Nephron progenitor cell (in vitro differentiated cells): ENCODE data around the gene SCYGR3.

ENCODE experiments used
- DNase-seq: peaks from one replicate; pipeline ENCODE4 v3.0.0; 2021
- H3K27ac Mint-ChIP-seq: 2 replicates; pipeline ENCODE4 v1.8.0; 2021; ENCODE audit warnings: mild to moderate bottlenecking, moderate library complexity, mixed read lengths
- H3K27me3 Mint-ChIP-seq: 2 replicates; pipeline ENCODE4 v1.8.0; 2021; ENCODE audit warnings: mild to moderate bottlenecking, low read depth, mixed read lengths; ENCODE audit not compliant: poor library complexity
- H3K36me3 Mint-ChIP-seq: 2 replicates; pipeline ENCODE4 v1.8.0; 2021; ENCODE audit warnings: low read depth, mixed read lengths
- H3K4me1 Mint-ChIP-seq: 2 replicates; pipeline ENCODE4 v1.8.0; 2021; ENCODE audit warnings: mixed read lengths
- H3K4me3 Mint-ChIP-seq: 2 replicates; pipeline ENCODE4 v1.8.0; 2021; ENCODE audit warnings: mild to moderate bottlenecking, moderate library complexity, mixed read lengths
- H3K9me3 Mint-ChIP-seq: 2 replicates; pipeline ENCODE4 v1.8.0; 2021; ENCODE audit warnings: mild to moderate bottlenecking, moderate library complexity, mixed read lengths
- TF ChIP-seq, protein P1 (sequence below): fragments of 200-600 bp; sonication (generic); IDR thresholded peaks from 2 replicates; pipeline ENCODE4 v1.5.0; 2021; ENCODE audit warnings: antibody characterized with exemption

SCYGR3 gene

DNA sequence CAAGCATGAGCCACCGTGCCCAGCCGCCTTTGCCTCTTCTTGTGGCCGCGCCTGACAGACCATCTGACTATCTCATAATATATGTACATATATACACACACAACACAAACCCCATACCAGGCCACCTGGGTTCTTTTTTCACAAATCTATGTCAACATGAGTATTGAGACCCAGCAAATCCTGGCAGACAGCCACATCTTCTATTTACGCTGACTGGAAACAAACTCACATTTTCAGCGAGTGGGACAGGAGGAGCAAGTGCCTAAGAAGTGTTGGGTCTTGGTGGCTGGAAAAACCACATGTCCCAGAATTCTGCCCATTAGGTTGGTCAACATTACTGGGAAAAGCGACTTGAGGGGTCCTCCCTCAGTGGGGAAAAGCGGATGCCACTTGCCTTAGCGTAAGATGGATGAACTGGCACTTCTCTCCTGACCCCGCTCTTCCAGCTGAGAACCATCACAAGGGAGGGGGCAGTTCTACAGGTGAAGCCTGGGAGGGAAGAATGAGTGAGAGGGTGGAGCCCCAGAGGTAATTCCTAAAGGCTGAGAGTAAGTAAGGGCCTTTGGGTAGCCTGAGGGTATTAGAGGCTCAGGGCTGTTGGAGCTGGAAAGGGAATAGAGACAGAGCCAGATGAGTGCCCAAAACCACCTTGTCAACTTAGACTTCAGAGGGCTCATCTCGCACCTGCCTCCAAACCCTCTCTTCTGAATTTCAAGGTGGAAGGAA, 1.9 kb downstream of the SCYGR3 start:
- Mint-ChIP-seq H3K4me3 (no peak overlapping the region), H3K27me3 (peaks cover 3% of the 10 kb centered on the region), H3K4me1 (peaks cover 8% of the 10 kb centered on the region), H3K27ac (no peak overlapping the region), H3K9me3 (no peaks in the 10 kb centered on the region), H3K36me3 (no peaks in the 10 kb centered on the region)
- TF ChIP-seq, protein P1, sequence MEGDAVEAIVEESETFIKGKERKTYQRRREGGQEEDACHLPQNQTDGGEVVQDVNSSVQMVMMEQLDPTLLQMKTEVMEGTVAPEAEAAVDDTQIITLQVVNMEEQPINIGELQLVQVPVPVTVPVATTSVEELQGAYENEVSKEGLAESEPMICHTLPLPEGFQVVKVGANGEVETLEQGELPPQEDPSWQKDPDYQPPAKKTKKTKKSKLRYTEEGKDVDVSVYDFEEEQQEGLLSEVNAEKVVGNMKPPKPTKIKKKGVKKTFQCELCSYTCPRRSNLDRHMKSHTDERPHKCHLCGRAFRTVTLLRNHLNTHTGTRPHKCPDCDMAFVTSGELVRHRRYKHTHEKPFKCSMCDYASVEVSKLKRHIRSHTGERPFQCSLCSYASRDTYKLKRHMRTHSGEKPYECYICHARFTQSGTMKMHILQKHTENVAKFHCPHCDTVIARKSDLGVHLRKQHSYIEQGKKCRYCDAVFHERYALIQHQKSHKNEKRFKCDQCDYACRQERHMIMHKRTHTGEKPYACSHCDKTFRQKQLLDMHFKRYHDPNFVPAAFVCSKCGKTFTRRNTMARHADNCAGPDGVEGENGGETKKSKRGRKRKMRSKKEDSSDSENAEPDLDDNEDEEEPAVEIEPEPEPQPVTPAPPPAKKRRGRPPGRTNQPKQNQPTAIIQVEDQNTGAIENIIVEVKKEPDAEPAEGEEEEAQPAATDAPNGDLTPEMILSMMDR: no peak
- no peak for DNase-seq

DNA sequence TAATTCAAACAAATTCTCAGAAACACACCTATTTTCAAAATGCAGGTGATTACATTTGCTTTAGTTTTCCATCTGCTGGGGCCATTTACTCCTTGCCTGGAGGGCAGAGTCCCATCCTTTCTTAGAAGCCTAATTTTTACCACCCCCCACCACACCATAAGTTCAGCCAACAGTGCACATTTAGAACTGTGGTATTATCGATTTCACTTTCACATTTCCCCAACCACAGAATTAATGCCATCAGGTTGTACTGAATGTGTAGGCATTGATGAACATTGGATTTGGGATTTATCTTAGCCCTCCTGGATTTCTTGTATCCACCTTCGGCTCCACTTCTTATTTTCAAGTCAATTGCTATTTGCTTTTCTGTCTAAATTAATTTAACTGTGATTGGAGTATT, 4.5 kb downstream of the SCYGR3 start:
- H3K27ac Mint-ChIP-seq: no peak overlapping the region
- no peaks in the 10 kb centered on the region for H3K36me3 Mint-ChIP-seq
- no peaks in the 10 kb centered on the region for H3K4me1 Mint-ChIP-seq
- TF ChIP-seq, protein P1: no peak
- DNase-seq: no peak
- no peak overlapping the region for H3K4me3 Mint-ChIP-seq
- H3K27me3 Mint-ChIP-seq: no peaks in the 10 kb centered on the region
- H3K9me3 Mint-ChIP-seq: no peaks in the 10 kb centered on the region

GRCh38 chr2:227608561-227609338, 5.9 kb downstream of the SCYGR3 start:
- no peaks in the 10 kb centered on the region for H3K36me3 Mint-ChIP-seq
- no peaks in the 10 kb centered on the region for H3K4me1 Mint-ChIP-seq
- TF ChIP-seq, protein P1: no peak
- no peak overlapping the region for H3K27ac Mint-ChIP-seq
- no peaks in the 10 kb centered on the region for H3K9me3 Mint-ChIP-seq
- no peaks in the 10 kb centered on the region for H3K27me3 Mint-ChIP-seq
- no peak overlapping the region for H3K4me3 Mint-ChIP-seq
- no peak for DNase-seq

GRCh38 chr2:227607941-227608340, 6.7 kb downstream of the SCYGR3 start:
- Mint-ChIP-seq H3K4me1 (no peaks in the 10 kb centered on the region), H3K9me3 (no peaks in the 10 kb centered on the region), H3K4me3 (no peak overlapping the region), H3K27ac (no peak overlapping the region), H3K27me3 (no peaks in the 10 kb centered on the region), H3K36me3 (no peaks in the 10 kb centered on the region)
- no peak for DNase-seq
- TF ChIP-seq, protein P1: no peak

DNA sequence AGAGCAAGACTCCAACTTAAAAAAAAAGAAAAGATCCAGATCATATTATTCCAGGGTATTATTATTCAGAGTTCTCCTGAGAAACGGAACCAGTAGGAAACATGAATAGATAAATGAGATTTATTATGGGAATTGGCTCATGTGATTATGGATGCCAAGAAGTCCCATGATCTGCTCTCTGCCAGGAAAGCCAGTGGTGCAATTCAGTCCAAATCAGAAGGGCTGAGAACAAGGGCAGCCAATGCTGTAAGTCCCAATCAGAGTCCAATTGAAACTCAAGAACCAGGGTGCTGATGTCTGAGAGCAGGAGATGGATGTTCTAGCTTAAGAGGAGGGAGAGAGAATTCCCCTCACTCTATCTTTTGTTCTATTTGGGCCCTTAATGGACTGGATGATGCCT, 8.2 kb downstream of the SCYGR3 start:
- Mint-ChIP-seq H3K27me3 (no peaks in the 10 kb centered on the region), H3K36me3 (no peaks in the 10 kb centered on the region), H3K27ac (no peak overlapping the region), H3K9me3 (no peaks in the 10 kb centered on the region), H3K4me3 (no peak overlapping the region), H3K4me1 (no peaks in the 10 kb centered on the region)
- DNase-seq: no peak
- TF ChIP-seq, protein P1: no peak
